ENCODE data around the gene ZNF320. TPM values are rescaled to one million over a fixed set of nuclear protein-coding genes. Genes with fewer than 3 reads are reported as not detected.

ZNF320 gene
- total RNA-seq: 1 to 10 TPM; 7.7 to 9.3 TPM

DNA sequence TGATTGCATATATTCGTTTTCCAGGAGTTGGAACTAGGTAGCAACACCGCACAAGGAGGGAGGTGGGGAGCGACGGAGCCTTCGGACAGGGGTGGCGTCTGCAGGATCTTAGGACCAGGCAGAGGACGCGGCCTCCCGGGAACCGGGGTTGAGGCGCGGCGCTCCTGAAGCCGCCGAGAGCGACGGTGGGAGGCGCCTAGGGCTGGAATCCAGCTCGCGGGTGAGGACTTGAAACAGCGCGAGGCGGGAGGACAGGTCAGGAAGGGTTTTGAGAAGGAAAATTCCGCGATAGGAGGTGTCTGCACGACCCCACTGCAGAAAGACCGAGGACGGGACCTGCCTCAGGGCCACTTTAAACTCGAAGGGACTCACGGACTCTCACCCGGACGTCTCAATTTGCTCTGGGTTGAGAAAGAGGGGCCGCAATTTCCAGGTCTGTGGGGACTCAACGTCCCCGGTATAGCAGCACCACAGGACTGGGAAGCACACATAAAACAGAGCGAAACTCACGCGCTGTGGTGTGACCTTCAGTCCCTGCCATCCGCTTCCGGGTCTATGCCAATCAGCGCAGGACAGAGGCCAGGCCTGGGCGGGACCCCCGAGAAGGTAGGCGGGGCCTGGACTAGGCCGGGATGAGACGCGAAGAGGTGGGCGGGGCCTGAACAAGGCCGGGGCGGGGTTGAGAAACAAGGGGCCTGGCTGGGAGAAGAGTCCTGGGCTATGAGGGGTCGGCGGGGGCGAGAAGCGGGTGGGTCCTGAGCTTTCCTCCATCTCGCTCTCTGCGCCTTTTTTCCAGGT, at the start of gene ZNF320:
TSS of gene ZNF320 (minus strand) at position 498 of the 798 bp plus-strand sequence. CDS start 7,380 bp downstream, outside the sequence.

GRCh38 chr19:52922841-52923777, 25.7 kb upstream of the ZNF320 start, which contains the start of gene ZNF888:
Gene ZNF888 (minus strand): TSS chr19:52923428. CDS start chr19:52917873, 5,555 bp downstream.

DNA sequence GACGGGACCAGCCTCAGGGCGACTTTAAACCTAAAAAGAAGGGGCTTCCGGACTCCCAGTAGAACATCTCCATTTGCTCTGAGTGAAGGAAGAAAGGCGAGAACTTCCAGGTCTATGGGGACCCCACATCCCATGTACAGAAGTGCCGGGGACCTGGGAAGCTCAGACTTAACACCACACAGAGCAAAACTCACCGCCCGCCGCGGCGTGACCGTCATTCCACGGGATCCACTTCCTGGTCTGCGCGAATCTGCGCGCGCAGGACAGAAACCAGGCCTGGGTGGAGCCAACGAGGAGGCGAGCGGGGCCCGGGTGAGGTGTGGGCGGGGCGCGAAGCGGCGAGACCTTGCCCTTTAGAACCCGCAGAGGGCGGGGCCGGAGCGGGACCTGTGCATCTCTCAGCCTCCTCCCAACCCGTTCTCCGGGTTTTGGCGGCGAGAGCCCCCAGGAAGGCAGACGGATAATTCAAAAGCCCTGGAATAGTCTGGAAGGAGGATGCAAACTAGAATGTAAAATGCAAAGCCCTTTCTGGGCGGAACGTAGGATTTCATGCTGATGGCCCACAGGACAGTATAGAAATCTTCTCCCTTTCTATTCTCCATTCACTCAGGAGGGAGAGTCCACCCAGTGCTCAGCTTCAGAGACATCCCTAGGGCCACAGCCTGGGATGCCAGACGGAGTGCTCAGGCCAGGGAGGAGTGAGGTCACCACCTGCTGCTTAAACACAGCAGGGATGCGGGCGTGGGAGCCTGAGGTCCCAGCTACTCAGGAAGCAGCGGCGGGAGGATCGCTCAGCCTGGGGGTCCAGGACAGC, 39.9 kb downstream of the ZNF320 start, which contains the start of gene ZNF468:
TSS of gene ZNF468 (minus strand) at position 242 of the 814 bp plus-strand sequence. CDS start 3,347 bp downstream, outside the sequence.

Small RNAs within 50 kb of the gene (small RNA-seq; reads per million reads assigned to genes)
- 2.7 to 3.0 reads per million in 2 donors for gene ZNF320

Other genes with a start within 250 kb of the ZNF320 start
- gene ZNF611, start 162.6 kb downstream of the ZNF320 start, total RNA-seq: 1 to 10 TPM; 6.9 to 8.7 TPM
- gene ZNF600, start 110.8 kb downstream of the ZNF320 start, total RNA-seq: 1 to 10 TPM; 4.5 to 5.0 TPM
- gene ZNF28, start 76.0 kb downstream of the ZNF320 start, total RNA-seq: 10 to 100 TPM; 17.9 to 19.3 TPM
- 10 to 100 TPM; 22.6 to 22.7 TPM for gene ZNF468, start 40.0 kb downstream of the ZNF320 start, total RNA-seq
- 1 to 10 TPM; 2.1 to 4.7 TPM for gene ZNF888, start 25.8 kb upstream of the ZNF320 start, total RNA-seq
- gene ZNF816, start 65.2 kb upstream of the ZNF320 start, total RNA-seq: 10 to 100 TPM in 1 of 2 donors, 1 to 10 TPM in 1; 6.5 to 10.3 TPM
- not detected for gene ERVV-1, start 116.3 kb upstream of the ZNF320 start, total RNA-seq
- gene ERVV-2, start 147.1 kb upstream of the ZNF320 start, total RNA-seq: not detected
- 10 to 100 TPM; 20.0 to 24.8 TPM for gene ZNF160, start 205.8 kb upstream of the ZNF320 start, total RNA-seq
- 1 to 10 TPM in 1 of 2 donors, under 1 TPM in 1; 0.33 to 1.0 TPM for gene ZNF415, start 235.3 kb upstream of the ZNF320 start, total RNA-seq

Data from melanocyte of skin (primary cell).